ENCODE measurements around the gene MCF2.

DNA sequence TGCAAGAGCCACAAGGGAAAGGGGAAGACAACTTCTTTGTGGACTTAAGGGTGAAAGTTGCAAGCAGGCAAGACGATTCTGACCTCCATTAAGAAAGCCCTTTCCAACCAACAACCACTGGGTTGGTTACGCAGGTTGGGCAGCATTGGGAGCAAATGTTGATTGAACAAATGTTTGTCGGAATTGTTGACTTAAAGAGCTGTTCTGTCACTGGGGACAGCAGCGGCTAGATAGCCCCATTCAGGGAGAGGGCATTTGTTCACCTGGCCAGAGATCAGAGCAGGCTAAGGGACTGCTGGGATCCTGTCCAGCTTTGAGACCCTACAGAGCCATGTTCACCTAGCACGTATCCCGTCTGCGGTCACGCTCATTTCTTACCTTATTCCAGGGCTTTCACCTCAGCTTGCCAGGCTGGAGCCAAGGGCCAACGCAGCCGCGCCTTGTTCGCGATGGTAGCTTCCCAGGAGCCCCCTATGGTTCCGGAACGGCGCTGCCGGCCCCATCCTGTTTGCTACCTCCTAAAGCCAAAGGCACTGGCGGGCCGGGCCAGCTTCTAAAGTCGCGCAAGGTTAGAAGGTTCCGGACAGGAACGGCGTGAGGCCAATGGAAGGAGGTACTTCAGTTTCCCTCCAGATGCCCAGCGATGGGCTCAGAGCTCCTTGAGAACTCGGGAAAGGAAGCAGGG is 152.8 kb downstream of the MCF2 start:
- TF ChIP-seq EZH2phosphoT487 (IDR thresholded peaks at IDR 0.05; ENCODE audit: insufficient read depth, low read depth), result no peak
- no peak for TF ChIP-seq EZH2 (IDR thresholded peaks at IDR 0.05; ENCODE audit: insufficient read depth, poor library complexity, severe bottlenecking)

All from GM23248 (cell line).